HG02938 (cell line): ENCODE results near the gene CYP17A1.
"Not testable (repeated sequence)": the region's sequence is repeated elsewhere in the genome, so short reads cannot be mapped to it uniquely, and the experiment has no call there.

Source experiments
- ATAC-seq: cut with Tn5 transposase; IDR thresholded peaks from one replicate; pipeline ENCODE4 v1.9.1; 2021; ENCODE audit warnings: mild to moderate bottlenecking, moderate library complexity; ENCODE audit not compliant: unreplicated experiment

CYP17A1 gene, protein sequence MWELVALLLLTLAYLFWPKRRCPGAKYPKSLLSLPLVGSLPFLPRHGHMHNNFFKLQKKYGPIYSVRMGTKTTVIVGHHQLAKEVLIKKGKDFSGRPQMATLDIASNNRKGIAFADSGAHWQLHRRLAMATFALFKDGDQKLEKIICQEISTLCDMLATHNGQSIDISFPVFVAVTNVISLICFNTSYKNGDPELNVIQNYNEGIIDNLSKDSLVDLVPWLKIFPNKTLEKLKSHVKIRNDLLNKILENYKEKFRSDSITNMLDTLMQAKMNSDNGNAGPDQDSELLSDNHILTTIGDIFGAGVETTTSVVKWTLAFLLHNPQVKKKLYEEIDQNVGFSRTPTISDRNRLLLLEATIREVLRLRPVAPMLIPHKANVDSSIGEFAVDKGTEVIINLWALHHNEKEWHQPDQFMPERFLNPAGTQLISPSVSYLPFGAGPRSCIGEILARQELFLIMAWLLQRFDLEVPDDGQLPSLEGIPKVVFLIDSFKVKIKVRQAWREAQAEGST

DNA sequence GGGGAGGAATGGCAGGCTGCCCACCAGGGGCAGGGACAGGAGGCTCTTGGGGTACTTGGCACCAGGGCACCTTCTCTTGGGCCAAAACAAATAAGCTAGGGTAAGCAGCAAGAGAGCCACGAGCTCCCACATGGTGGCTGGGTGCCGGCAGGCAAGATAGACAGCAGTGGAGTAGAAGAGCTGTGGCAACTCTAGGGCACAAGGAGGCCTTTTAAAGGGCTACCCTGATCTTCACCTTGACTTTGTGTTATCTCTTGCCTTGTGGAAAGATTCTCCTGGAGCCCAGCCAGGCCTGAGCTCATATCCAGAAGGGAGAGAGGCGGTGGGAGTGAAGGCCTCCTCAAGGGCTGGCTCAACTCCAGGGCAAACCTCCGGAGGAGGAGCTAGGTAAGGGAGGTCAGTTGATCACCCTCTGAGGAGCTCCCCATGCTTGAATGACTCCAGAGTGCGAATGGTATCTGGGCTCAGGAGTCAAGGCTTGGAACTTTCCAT is at the start of gene CYP17A1:
CYP17A1 (minus strand) TSS at position 184 of the 492 bp plus-strand sequence; CDS start at position 132, 52 bp downstream.
- no peak for ATAC-seq

DNA sequence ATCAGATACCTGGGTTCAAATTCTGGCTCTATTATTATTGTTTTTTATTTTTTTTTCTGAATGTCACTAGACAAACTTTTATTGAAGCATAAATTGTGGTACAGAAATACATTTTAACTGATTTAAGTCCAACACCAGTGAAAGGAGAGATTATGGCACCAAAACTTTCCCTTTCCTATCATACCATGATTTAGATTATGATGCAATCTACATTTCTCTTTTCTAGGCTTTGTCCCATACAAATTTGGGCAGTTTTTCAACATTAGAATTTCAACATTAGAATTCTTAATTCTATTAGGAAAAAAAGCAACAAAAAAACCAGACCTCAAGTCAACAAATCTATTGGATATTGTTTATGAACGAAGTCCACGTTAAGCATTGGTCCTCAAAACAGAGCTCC is 43.0 kb upstream of the CYP17A1 start:
- ATAC-seq: no peak

DNA sequence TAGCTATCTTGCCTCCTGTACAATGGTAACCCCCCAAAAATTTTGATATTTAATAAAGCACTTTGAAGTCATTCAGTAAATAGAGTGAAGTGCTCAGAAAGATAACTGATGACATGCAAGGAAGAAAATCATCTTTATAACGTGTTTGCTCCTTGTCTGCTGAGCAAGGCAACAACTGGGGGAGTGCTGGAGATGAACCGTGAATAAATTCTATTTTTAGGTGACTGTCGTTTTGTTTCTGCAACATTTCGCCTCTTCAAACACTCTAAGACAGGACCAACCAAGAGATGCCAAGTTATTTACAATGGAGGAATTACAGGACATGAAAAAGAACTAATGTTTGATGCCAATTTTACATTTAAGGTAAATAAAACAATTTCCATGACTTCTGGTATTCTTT is 41.4 kb upstream of the CYP17A1 start:
- no peak for ATAC-seq

DNA sequence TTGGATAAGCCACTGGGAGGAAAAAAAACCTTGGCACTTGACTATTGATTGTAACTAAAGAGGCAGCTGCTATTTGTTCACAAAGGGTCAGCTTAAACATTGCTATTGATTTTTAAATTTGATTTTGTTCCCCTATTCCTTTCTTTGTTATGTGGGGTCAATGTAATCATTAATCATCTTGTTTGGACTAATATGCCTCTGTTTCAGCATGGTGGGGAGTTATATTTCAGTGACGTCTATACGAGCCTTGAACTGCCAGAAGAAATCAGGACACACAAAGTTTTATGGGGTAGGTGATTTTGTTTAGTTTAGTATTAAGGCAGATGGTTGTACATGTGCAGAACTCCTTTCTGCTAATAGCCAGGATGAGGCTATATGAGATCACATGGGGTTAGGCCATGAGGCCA is 39.5 kb upstream of the CYP17A1 start:
- ATAC-seq: no peak

DNA sequence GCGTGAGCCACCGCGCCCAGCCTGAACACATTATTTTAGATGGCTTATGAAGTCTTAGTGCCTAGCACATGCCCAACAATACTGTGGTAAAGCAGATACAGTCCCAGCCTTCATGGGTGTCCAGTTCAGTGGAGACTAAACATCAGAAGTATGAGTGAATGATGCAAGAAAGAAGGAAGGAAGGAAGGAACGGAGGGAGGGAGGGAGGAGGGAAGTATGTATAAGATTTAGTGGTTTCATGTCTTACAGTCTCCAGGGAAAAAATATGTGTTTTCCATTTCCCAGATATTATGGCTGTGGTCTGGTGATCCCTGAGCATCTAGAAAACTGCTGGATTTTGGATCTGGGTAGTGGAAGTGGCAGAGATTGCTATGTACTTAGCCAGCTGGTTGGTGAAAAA is 35.0 kb upstream of the CYP17A1 start:
- no peak for ATAC-seq

DNA sequence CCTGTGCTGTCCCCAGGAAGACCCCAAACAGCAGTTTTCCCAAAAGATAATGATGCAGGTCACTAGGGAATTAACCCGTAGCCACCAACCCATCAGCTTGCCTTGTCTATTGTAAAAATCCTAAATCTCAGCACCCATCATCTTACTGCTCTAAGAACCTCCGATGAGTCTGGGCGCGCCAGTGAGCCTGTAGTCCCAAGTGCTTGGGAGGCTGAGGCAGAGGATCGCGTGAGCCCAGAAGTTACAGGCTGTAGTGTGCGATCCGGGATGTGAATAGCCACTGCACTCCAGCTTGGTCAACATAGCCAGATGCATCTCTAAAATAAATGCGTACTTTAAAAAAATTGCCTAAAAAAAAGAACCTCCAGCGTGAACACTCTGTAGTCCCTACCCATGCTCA is 33.0 kb upstream of the CYP17A1 start:
- no peak for ATAC-seq

DNA sequence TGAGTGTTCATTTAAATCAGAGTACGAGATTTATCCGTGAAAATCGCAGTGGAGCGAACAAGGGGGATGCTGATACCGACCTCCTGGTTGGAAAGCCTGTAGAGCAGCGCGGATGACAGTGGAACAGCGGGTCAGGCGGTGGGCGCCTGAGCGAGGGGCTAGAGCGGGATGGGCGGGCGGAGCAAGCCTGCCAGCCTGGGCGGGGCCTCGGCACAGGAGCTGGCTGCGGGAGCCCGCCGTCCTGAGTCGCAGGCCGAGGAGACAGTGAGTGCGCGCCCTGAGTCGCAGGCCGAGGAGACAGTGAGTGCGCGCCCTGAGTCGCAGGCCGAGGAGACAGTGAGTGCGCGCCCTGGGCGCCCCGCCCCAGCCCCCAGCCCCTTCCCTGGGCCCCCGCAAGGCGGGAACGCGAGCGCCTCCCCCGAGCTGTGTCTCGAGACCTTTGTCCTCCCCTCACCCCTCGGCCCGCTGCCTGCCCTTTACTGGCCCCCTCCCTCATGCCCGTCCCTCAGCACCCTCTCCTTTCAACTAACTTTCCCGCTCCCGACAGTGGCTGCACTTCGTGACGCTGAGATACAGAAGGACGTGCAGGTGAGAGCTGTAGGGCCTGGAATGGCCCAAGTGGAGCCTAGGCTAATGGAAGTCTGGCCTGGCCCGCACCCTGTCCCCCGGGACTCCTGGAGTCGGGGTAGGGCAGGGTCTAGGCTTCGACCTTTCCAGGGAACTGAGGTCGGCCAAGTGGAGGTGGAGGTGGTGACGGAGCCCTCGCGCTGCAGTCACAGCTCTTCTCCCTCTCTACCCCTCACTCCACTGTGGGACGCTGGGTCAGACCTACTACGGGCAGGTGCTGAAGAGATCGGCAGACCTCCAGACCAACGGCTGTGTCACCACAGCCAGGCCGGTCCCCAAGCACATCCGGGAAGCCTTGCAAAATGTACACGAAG is 32.3 kb upstream of the CYP17A1 start, which contains the start of gene AS3MT:
AS3MT (plus strand) TSS at position 213 of the 941 bp plus-strand sequence; CDS start at position 336, 123 bp downstream.
- ATAC-seq: no peak

DNA sequence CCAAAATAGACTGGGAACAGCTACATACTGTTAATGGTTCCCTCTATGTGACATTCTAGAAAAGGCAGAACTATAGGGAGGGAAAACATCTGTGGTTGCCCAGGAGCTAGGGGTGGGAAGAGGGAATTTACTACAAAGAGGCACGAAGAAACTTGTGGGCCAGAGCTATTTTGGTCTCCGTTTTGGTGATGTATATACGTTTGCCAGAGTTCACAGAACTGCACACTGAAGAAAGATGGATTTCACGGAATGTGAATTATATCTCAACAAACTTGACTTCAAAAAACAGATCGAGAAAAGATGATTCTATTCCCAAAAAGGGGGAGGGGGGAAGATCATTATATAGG is 31.7 kb upstream of the CYP17A1 start:
- no peak for ATAC-seq

DNA sequence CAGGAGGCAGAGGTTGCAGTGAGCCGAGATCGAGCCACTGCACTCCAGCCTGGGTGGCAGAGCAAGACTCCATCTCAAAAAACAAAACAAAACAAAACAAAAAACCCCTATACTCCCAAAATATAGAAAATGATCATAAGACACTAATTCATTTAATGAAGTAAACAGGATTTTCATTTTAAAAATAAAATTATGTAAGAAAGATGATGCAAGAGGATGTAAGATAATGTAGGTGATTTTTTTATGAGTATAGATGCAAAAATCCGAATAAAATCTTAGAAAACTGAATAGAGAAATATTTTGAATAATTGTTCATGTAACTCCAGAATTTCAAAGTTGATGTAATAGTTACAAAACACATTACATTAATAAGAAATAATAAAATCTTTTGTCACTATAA is 28.4 kb upstream of the CYP17A1 start:
- no peak for ATAC-seq

DNA sequence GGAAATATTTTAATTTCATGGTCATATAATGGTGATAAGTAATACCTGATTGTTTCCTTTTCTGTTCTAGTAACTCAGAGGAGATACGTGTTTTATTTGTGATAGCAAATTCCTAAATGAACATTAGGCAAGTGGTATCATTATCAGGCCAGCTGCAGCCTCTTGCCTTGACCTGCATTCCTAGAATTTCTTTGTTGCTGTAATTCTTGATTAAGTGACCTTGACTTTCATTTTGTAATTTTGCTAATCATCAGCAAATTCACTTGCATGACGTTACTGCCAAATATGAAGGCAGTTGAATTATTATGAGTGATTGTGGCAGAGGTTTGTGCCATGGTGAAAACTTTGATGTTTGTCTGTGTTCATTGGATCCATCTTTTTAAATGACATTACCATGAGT is 26.4 kb upstream of the CYP17A1 start:
- ATAC-seq: no peak

DNA sequence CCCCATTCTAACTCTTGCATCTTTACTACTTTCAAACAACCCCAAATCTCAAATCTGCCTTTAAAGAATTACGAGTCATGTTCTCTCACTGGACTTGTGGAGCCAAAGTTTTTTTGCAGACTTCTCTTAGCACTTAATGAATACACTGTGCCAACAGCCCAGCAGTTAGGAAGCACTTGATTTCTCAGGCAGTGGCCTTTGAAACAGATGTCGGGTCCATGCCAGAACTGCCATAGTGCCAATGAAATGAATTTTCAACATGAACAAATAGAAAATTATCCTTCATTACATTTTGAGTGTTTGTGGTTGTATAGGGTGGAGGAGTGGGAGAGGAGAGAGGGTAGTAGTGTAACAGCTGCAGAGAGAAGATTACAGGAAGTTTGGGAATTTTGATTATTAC is 22.7 kb upstream of the CYP17A1 start:
- no peak for ATAC-seq

DNA sequence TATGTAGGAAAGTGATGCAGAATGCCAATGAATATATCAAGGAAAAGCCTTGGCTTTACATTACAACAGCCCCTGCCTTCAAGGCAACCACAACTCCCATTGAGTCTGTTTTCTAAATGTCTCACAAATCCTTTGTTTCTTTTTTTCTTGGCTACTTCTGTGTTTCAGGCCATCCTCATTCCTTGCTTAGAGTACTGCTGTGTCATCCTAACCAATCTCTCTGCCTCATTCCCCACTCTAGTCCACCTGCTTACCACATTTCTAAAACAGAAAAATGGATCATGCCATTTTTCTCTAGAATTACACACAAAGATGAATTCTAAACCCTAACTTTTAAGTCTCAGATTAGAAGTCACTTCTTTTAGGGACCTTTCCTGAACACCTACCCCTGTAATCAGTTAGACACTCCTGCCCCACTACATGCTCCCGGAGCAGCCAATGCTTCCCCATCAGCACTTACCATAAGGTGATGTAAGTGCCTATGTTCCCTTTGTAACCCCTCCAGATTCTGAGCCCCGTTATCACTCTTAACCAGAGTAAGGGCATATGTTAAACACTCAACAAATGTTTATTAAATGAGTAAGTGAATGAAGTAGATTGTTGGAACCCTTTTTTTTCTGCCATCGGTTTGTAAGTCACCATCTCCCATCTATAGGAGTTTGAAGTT is 19.7 kb upstream of the CYP17A1 start:
- no peak for ATAC-seq

DNA sequence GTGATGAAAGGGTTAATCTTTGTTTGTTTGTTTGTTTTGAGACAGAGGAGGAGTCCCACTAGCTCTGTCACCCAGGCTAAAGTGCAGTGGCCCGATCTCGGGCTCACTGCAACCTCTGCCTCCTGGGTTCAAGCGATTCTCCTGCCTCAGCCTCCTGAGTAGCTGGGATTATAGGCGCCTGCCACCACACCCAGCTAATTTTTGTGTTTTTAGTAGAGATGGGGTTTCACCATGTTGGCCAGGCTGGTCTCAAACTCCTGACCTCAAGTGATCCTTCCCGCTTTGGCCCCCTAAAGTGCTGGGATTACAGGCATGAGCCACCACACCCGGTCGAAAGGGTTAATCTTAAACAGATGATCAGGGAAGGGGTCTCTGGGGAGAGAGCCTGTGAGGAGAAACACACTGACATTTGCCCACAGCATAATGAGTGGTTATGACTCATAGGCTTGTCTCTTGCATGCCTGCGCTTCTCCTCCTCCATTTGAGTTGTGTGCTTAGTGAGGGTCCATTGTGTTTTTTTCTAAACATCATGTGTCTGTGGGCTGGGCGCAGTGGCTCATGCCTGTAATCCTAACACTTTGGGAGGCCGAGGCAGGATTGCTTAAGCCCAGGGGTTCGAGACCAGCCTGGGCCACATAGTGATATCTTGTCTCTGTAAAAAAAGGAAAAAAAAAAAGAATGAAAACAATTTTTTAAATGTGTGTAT is 18.7 kb upstream of the CYP17A1 start:
- not testable (repeated sequence) for ATAC-seq

DNA sequence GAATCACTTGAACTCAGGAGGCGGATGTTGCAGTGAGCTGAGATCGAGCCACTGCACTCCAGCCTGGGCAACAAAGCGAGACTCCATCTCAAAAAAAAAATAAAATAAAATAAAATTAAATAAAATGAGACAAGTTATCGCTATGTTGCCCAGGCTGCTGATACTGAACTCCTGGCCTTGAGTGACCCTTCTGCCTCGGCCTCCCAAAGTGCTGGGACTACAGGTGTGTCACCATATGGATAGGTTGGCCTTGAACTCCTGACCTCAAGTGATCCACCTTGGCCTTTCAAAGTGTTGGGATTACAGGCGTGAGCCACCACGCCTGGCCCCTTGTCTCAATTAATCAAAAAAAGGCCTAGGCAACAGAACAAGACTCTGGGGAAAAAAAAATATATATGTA is 16.0 kb upstream of the CYP17A1 start:
- not testable (repeated sequence) for ATAC-seq

DNA sequence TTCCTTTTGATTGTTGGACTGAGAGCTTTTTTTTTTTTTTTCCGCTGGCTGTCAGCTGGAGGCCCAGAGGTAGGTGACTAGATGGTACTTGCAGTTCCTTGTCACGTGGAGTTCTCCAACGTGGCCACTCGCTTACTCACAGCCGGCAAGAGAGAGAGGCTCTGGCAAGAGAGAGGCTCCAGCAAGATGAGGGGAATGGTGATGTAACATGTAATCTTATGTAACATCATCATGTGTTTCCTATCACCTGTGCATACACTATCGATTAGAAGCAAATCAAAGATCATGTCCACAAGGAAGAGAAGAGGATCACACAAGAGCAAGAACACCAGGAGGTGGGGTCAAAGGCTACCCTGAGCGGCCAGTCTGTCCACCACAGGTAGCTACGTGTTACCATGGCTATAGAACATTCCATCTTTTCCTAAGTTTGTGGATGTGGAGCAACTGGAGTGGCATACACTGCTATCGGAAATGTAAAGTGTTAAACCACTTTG is 12.9 kb upstream of the CYP17A1 start:
- ATAC-seq: no peak

DNA sequence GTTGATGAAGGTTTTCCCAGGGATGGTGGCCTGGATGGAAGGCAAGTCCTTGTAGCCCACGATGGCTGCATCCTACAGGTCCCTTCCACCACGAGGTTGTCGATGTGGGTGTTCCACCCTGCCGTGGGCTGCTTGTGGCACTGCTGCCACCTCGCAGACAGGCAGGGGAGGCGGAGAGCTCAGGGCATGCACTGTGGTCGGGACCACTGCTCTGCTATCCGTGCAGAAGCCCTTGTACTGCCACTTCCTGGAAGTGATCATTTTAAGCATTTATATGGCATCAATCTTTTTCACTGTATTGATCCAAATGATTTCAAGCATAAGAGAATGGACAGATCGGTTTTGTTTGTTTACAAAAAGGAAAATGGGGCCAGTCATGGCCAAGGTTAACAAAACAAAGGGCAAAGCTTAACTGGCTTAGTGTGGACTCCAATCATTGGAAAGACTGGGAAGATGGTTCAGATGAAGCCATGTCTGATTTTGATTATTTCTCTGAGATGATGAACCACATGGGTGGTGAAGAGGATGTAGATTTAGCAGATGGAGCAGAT is 8.2 kb upstream of the CYP17A1 start:
- ATAC-seq: no peak

DNA sequence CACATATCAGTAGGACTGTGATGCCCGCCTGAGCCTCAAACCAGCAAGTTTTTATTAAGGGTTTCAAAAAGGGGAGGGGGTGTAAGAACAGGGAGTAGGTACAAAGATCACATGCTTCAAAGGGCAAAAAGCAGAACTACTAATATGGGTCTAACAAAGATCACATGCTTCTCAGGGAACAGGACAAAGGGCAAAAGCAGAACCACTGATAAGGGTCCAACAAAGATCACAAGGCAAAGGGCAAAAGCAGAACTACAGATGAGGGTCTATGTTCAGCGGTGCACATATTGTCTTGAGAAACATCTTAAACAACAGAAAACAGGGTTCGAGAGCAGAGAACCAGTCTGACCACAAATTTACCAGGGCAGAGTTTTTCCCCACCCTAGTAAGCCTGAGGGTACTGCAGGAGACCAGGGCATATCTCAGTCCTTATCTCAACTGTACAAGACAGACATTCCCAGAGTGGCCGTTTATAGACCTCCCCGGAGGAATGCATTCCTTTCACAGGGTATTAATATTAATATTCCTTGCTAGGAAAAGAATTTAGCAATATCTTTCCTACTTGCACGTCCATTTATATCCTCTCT is 7.1 kb upstream of the CYP17A1 start:
- not testable (repeated sequence) for ATAC-seq

DNA sequence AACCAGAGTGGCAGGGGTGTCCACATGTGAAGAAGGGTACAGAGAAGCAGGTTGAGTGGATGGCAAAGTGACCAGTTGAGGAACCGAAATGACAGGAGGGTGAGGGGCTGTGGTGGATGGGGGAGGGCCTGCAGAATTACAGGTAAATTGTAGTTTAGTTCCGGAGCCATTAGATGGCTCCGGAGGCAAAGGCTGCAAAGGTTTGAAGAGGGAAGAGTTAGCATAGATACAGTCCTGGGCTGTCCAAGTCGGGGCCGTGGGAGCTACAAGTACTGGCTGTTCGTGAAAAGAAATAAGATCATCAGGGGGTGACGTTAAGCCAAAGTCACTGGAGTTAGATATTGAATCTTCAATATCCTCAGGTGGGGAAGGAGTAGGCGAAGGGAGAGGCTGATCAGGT is 5.9 kb upstream of the CYP17A1 start:
- ATAC-seq: not testable (repeated sequence)

DNA sequence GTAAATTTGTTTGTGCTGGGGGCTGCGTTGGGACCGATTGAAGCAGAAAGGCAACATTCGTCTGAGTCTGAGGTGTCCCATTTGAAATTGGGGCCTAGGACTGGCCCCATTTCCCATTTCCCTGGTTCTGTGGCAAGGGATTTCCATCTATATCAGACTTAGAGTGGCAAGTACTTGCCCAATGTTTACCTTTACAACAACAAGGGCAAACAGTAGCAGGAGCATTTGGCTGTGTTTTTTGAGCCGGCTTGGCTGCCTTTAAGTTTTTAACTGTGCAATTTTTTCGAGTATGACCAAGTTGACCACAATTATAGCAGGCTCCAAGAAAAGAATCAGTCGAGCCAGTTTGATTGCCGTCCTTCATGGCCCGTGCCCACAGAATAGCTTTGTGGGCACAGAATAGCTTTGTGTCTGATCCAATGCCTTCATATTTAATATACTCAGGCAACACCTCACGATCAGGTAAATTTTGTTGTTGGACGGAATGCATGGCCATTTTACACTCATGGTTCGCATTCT is 4.7 kb upstream of the CYP17A1 start:
- no peak for ATAC-seq
